SK-N-SH (cell line): ENCODE measurements around the gene EPYC.
A peak's percentile ranks its signal among the peaks of the same experiment; 100 is the strongest.

Experiments
- TF ChIP-seq, protein P1 (sequence below): fragments of 200-600 bp; sonication (generic); IDR thresholded peaks from 2 replicates; pipeline ENCODE4 v1.6.1; 2017; ENCODE audit warnings: antibody characterized with exemption, mild to moderate bottlenecking, moderate library complexity
- TF ChIP-seq, protein P2 (sequence below): IDR thresholded peaks from 2 replicates; pipeline ENCODE4 v1.6.1; 2012; ENCODE audit warnings: mild to moderate bottlenecking, low read depth, low read length, moderate library complexity

DNA sequence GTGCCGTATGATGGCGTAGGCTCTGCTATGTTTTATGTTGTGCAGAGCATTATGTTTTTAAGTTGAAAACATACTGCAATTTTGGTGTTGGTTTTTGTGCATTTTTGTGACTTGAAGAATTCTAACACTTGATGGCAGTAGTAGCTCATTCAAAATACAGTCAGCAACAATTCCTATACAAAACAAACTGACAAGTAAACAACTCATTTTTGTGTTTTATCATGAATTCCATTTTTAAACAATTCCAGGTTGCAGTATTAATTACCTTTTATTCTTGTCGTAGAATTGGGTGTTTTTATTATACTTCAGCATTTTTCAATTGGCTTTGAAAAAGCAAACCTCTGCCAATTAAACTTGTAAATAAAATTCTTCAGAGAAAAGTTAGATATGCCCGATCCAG, 45.7 kb downstream of the EPYC start:
- TF ChIP-seq, protein P1, sequence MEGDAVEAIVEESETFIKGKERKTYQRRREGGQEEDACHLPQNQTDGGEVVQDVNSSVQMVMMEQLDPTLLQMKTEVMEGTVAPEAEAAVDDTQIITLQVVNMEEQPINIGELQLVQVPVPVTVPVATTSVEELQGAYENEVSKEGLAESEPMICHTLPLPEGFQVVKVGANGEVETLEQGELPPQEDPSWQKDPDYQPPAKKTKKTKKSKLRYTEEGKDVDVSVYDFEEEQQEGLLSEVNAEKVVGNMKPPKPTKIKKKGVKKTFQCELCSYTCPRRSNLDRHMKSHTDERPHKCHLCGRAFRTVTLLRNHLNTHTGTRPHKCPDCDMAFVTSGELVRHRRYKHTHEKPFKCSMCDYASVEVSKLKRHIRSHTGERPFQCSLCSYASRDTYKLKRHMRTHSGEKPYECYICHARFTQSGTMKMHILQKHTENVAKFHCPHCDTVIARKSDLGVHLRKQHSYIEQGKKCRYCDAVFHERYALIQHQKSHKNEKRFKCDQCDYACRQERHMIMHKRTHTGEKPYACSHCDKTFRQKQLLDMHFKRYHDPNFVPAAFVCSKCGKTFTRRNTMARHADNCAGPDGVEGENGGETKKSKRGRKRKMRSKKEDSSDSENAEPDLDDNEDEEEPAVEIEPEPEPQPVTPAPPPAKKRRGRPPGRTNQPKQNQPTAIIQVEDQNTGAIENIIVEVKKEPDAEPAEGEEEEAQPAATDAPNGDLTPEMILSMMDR = peak; percentile 40
- TF ChIP-seq, protein P2, sequence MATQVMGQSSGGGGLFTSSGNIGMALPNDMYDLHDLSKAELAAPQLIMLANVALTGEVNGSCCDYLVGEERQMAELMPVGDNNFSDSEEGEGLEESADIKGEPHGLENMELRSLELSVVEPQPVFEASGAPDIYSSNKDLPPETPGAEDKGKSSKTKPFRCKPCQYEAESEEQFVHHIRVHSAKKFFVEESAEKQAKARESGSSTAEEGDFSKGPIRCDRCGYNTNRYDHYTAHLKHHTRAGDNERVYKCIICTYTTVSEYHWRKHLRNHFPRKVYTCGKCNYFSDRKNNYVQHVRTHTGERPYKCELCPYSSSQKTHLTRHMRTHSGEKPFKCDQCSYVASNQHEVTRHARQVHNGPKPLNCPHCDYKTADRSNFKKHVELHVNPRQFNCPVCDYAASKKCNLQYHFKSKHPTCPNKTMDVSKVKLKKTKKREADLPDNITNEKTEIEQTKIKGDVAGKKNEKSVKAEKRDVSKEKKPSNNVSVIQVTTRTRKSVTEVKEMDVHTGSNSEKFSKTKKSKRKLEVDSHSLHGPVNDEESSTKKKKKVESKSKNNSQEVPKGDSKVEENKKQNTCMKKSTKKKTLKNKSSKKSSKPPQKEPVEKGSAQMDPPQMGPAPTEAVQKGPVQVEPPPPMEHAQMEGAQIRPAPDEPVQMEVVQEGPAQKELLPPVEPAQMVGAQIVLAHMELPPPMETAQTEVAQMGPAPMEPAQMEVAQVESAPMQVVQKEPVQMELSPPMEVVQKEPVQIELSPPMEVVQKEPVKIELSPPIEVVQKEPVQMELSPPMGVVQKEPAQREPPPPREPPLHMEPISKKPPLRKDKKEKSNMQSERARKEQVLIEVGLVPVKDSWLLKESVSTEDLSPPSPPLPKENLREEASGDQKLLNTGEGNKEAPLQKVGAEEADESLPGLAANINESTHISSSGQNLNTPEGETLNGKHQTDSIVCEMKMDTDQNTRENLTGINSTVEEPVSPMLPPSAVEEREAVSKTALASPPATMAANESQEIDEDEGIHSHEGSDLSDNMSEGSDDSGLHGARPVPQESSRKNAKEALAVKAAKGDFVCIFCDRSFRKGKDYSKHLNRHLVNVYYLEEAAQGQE = no peak
